Neural cell (in vitro differentiated cells): ENCODE measurements around the gene EVC. TPM values are rescaled to one million over a fixed set of nuclear protein-coding genes. Genes with fewer than 3 reads are reported as not detected.

ENCODE experiments used
- H2AFZ ChIP-seq: fragments of 200-600, 300-800 bp; sonication (generic), shearing (Covaris generic); 2 replicates; pipeline ENCODE4 v1.6.0; 2014; ENCODE audit warnings: low read depth, mild to moderate bottlenecking, antibody characterized with exemption, low read length, moderate library complexity
- H3F3A ChIP-seq: fragments of 200-600 bp; shearing (Covaris generic); 2 replicates; pipeline ENCODE4 v1.6.1; 2016; ENCODE audit warnings: mild to moderate bottlenecking, moderate library complexity, mixed read lengths, antibody characterized with exemption, low read length; ENCODE audit not compliant: insufficient read depth, poor library complexity, severe bottlenecking
- H3K27ac ChIP-seq: fragments of 200-600, 300-800 bp; sonication (generic), shearing (Covaris generic); 2 replicates; pipeline ENCODE4 v1.5.1; 2014; ENCODE audit warnings: mild to moderate bottlenecking, low read length, moderate library complexity
- H3K27me3 ChIP-seq: fragments of 300-800, 200-600 bp; sonication (generic), shearing (Covaris generic); 2 replicates; pipeline ENCODE4 v1.6.0; 2014; ENCODE audit warnings: mild to moderate bottlenecking, low read depth, low read length, moderate library complexity; ENCODE audit not compliant: insufficient read depth
- H3K36me3 ChIP-seq: fragments of 300-800, 200-600 bp; sonication (generic), shearing (Covaris generic); 2 replicates; pipeline ENCODE4 v1.5.1; 2014; ENCODE audit warnings: mild to moderate bottlenecking, antibody characterized with exemption, low read length, moderate library complexity; ENCODE audit not compliant: insufficient read depth
- H3K4me2 ChIP-seq: fragments of 300-800, 200-600 bp; sonication (generic), shearing (Covaris generic); 2 replicates; pipeline ENCODE4 v1.6.0; 2014; ENCODE audit warnings: mild to moderate bottlenecking, low read length
- H3K4me3 ChIP-seq: fragments of 300-800, 200-600 bp; sonication (generic), shearing (Covaris generic); 2 replicates; pipeline ENCODE4 v1.5.1; 2014; ENCODE audit warnings: mild to moderate bottlenecking, low read length, moderate library complexity
- H3K79me2 ChIP-seq: fragments of 200-600 bp; shearing (Covaris generic); replicated peaks from 2 replicates; pipeline ENCODE4 v1.6.0; 2014; ENCODE audit warnings: mild to moderate bottlenecking, low read length, moderate library complexity; ENCODE audit not compliant: insufficient read depth
- H3K9ac ChIP-seq: fragments of 300-800, 200-600 bp; sonication (generic), shearing (Covaris generic); 2 replicates; pipeline ENCODE4 v1.6.1; 2016; ENCODE audit warnings: mild to moderate bottlenecking, low read length, mixed read lengths
- H3K9me2 ChIP-seq: fragments of 200-600 bp; shearing (Covaris generic); 2 replicates; pipeline ENCODE4 v1.6.1; 2016; ENCODE audit warnings: mild to moderate bottlenecking, low read length, mixed read lengths; ENCODE audit not compliant: insufficient read depth
- H3K9me3 ChIP-seq: fragments of 200-600, 300-800 bp; sonication (generic), shearing (Covaris generic); 2 replicates; pipeline ENCODE4 v1.6.1; 2016; ENCODE audit warnings: mild to moderate bottlenecking, mixed run types, low read length, moderate library complexity, mixed read lengths
- H4K20me1 ChIP-seq: fragments of 200-600 bp; shearing (Covaris generic); 2 replicates; pipeline ENCODE4 v1.6.1; 2016; ENCODE audit warnings: mild to moderate bottlenecking, mixed run types; ENCODE audit not compliant: insufficient read depth
- CTCF ChIP-seq: fragments of 450-650 bp; IDR thresholded peaks from 2 replicates; pipeline ENCODE4 v1.5.1; 2014; ENCODE audit warnings: antibody characterized with exemption, mild to moderate bottlenecking, moderate library complexity; ENCODE audit not compliant: poor library complexity, severe bottlenecking
- EP300 ChIP-seq: fragments of 450-650 bp; conservative IDR thresholded peaks from 2 replicates; pipeline ENCODE4 v1.6.1; 2014; ENCODE audit warnings: antibody characterized with exemption, mild to moderate bottlenecking, moderate library complexity; ENCODE audit not compliant: poor library complexity, severe bottlenecking
- EZH2 ChIP-seq: fragments of 200-600, 300-800 bp; shearing (Covaris generic), sonication (generic); IDR thresholded peaks from 2 replicates; pipeline ENCODE4 v1.6.1; 2014; ENCODE audit warnings: antibody characterized with exemption, low read length, borderline replicate concordance, mild to moderate bottlenecking; ENCODE audit not compliant: insufficient read depth, poor library complexity, severe bottlenecking
- MXI1 ChIP-seq: fragments of 450-650 bp; conservative IDR thresholded peaks from 2 replicates; pipeline ENCODE4 v1.6.1; 2014; ENCODE audit warnings: antibody characterized with exemption, mild to moderate bottlenecking; ENCODE audit not compliant: poor library complexity, severe bottlenecking
- POLR2AphosphoS5 ChIP-seq: IDR thresholded peaks from 2 replicates; pipeline ENCODE4 v1.6.1; 2012
- RAD21 ChIP-seq: fragments of 450-650 bp; conservative IDR thresholded peaks from 2 replicates; pipeline ENCODE4 v1.6.1; 2014; ENCODE audit warnings: antibody characterized with exemption, mild to moderate bottlenecking, moderate library complexity
- REST ChIP-seq: IDR thresholded peaks from 2 replicates; pipeline ENCODE4 v1.6.1; 2012; ENCODE audit warnings: borderline replicate concordance
- SMC3 ChIP-seq: fragments of 450-650 bp; conservative IDR thresholded peaks from 2 replicates; pipeline ENCODE4 v1.6.1; 2014; ENCODE audit warnings: antibody characterized with exemption, mild to moderate bottlenecking, moderate library complexity; ENCODE audit not compliant: poor library complexity
- TAF1 ChIP-seq: IDR thresholded peaks from 2 replicates; pipeline ENCODE4 v1.6.1; 2012; ENCODE audit warnings: low read depth
- polyA plus RNA-seq: library from polyadenylated mRNA; depleted of rRNA; stranded (reverse); fragments of >200 nt; gene quantifications from 2 replicates; pipeline ENCODE4 v1.2.3, GENCODE V29; 2014

EVC gene
- polyA plus RNA-seq, 1 donor from 2014 or later: 0.48 TPM

GRCh38 chr4:5790546-5790857 lies 79.5 kb downstream of the EVC start:
- H3K9me2 ChIP-seq: no peaks in the 10 kb centered on the region
- TF ChIP-seq REST: no peak
- peak; percentile 13 for TF ChIP-seq CTCF
- H3K9ac ChIP-seq: no peak overlapping the region
- no peaks in the 10 kb centered on the region for H3K9me3 ChIP-seq
- H3K27me3 ChIP-seq: no peaks in the 10 kb centered on the region
- no peaks in the 10 kb centered on the region for H3K36me3 ChIP-seq
- H3K27ac ChIP-seq: no peak overlapping the region
- H3F3A ChIP-seq: no peaks in the 10 kb centered on the region
- no peak overlapping the region for H3K4me2 ChIP-seq
- no peaks in the 10 kb centered on the region for H4K20me1 ChIP-seq
- no peak overlapping the region for H2AFZ ChIP-seq
- no peak overlapping the region for H3K4me3 ChIP-seq
- no peaks in the 10 kb centered on the region for H3K79me2 ChIP-seq

- Histone ChIP-seq H2AFZ (no peak overlapping the region), H3K36me3 (no peaks in the 10 kb centered on the region), H3K4me2 (no peak overlapping the region), H3K9ac (no peak overlapping the region), H3K27me3 (no peaks in the 10 kb centered on the region), H3F3A (no peaks in the 10 kb centered on the region), H3K27ac (no peak overlapping the region), H3K4me3 (no peak overlapping the region), H3K9me3 (no peaks in the 10 kb centered on the region), H3K79me2 (no peaks in the 10 kb centered on the region), H3K9me2 (no peaks in the 10 kb centered on the region), H4K20me1 (no peaks in the 10 kb centered on the region)
- TF ChIP-seq EP300 (no peak), REST (no peak), EZH2 (no peak), RAD21 (no peak), MXI1 (no peak), TAF1 (no peak), SMC3 (no peak), CTCF (no peak), POLR2AphosphoS5 (no peak)
These were observed 80.7 kb downstream of the EVC start for GRCh38 chr4:5791654-5792053.
